Epithelial cell of esophagus (primary cell): ENCODE measurements around the gene AP1G2.
A peak's percentile ranks its signal among the peaks of the same experiment; 100 is the strongest.

Experiments
- DNase-seq: peaks from one replicate; pipeline ENCODE4 v3.0.0; 2010; ENCODE audit warnings: low read depth
- H3K4me3 ChIP-seq: 2 replicates; pipeline ENCODE4 v1.5.1; 2011; ENCODE audit warnings: mild to moderate bottlenecking, low read length, control low read depth
- CTCF ChIP-seq: IDR thresholded peaks from 2 replicates; pipeline ENCODE4 v1.5.1; 2011; ENCODE audit warnings: low read depth, mild to moderate bottlenecking, low read length, control low read depth, inconsistent platforms; ENCODE audit not compliant: insufficient read depth; ENCODE audit errors: missing control alignments

AP1G2 gene

DNA sequence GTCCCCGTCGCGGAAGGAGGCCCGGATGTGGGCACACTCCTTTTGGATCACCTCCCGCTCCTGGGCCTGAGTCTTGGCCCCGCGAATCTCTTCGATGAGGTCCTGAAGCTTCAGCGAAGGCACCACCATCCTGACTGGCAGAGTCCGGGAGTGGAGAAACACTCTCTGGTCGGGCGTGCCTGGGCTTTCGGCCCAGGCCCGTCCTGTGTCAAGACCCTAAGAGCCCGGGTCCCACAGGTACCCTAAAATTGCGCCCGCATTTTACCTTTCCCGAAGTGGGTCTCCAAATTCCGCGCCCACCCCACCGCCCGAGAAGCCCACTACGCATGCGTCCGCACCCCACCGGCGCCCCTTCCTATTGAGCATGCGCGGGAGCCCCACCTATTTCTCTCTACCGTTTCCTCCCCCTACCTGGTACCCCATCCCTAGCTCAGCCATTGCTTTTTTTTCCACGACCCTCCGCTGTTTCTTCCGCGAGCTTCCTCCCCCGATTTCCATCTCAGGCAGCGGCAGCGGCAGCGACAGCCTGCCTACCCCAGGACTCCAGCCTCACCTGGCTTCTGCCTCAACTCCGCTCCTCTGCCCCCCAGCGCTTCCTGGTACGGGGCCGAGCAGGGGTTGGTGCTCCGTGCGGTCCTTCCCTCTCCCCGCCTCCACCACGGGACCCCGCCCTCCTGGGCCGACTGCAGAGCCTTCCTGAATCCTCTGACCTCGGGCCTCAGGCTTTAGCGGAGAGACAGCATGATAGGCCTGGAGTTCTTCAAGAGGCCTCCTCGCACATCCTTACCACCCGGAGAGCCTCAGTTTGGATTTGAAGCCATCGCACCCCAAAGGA is at the start of gene AP1G2:
AP1G2 (minus strand) TSS at position 606 of the 835 bp plus-strand sequence; CDS start at position 129, 477 bp downstream.
- peak; percentile 91 for DNase-seq
- no peak for TF ChIP-seq CTCF
- peak within 1 kb of the TSS; percentile 90 for H3K4me3 ChIP-seq

DNA sequence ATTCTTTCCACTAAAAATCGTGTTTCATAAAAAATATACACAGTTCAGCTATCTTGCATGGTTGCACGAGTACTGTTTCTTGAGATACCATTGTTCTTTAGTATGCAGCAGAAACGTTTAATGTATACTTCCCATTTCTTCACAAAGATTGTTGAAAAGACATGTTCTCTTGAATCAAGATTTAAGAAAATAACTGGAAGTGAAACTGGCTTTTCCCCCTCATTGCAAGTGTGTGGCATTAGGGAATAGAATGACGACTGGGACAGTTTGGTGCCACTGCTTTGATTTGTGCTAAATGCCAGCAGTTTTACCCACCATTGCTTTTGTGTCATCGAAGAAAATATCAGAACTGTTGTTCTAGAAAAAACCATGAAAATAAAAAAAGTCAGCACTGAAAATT is 48.3 kb upstream of the AP1G2 start:
- no peak for TF ChIP-seq CTCF
- no peak for DNase-seq
- no peak overlapping the region for H3K4me3 ChIP-seq

GRCh38 chr14:23614395-23614828 is 46.8 kb upstream of the AP1G2 start:
- H3K4me3 ChIP-seq: no peak overlapping the region
- TF ChIP-seq CTCF: no peak
- DNase-seq: no peak

DNA sequence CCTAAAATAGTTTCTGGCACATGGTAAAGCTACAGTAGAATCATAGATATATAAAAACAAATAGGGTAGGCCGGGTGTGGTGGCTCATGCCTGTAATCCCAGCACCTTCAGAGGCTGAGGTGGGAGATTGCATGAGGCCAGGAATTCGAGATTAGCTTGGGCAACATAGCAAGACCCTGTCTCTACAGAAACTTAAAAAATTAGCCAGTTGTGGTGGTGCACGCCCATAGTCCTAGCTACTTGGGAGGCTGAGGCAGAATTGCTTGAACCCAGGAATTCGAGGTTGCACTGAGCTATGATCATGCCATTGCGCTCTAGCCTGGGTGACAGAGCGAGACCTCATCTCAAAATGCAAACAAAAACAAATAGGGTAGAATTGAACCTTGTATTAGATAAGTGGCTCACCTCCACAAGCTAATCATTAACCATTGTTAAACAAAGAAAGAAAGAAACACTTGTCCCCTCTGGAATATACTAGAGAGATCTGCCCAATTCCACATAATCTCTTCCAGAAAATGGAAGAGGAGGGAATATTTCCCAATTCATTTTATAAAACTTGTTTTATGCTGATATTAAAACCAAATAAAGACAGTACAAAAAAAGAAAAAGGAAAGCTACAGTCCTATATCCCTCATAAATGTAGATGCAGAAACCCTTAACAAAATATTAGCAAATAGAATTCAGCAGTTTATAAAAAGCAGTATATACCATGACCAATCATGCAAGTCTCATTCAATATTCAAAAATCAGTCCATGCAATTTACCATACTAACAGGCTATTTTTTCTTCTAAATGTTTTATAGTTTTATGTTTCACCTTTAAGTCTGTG is 45.9 kb upstream of the AP1G2 start:
- no peak for TF ChIP-seq CTCF
- no peak overlapping the region for H3K4me3 ChIP-seq
- DNase-seq: no peak

GRCh38 chr14:23612802-23613201 is 45.2 kb upstream of the AP1G2 start:
- no peak for TF ChIP-seq CTCF
- DNase-seq: no peak
- H3K4me3 ChIP-seq: no peak overlapping the region

DNA sequence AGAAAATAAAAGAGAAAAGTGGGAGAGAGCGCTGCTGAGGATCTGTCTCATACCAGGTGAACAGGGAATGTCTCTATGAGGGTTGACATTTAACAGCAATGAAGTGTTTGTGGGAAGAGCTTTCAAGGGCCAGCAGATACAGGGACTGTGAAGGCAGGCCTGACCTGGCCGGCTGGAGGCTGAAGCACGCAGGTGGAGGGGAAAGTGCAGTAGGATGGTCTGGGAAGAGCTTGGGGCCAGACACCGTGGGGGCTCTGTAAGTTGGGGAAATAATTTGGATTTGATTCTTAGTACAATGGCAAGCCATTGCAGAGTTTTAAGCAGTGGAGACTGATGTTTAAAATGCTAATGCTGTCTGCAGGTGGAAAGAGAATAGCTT is 44.8 kb upstream of the AP1G2 start:
- TF ChIP-seq CTCF: no peak
- DNase-seq: no peak
- H3K4me3 ChIP-seq: no peak overlapping the region
